Measurements from ENCODE around the gene CTH.
"Not testable (repeated sequence)": the region's sequence is repeated elsewhere in the genome, so short reads cannot be mapped to it uniquely, and the experiment has no call there.

Gene CTH

DNA sequence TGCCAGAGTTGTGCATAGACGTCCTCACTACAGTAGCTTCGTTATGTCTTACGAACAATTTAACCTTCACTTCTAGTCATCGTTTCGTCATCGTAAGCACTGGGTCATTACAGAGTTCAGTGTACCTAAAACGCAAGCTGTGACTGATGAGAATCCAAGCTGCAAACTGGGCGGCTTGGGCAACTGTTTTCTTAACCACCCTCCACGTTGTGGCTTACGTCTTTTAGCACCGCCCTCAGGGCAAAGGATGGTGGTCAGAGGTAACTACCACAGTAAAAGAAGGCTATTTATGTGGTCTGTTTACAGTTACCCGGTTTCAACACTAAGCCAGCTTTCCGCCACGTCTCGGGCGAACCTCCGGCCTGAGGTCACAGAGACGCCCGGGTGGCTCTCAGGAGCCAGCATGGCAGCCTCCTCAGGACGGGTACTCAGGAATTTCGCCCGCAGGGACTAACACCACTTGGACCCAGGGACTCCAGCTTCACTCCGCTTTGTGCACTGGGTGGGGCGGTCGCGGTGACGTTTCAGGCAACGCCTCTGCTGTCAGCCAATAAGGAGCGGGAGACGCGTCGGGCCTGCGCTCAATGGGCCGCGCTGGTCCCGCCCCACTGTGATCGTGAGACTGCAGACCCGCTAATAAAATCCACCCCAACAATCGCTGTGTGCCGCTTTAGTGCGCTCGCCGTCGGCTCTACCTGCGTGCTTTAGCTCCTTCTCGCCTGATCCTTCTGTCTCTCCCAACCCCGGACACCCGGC is at the start of gene CTH:
Gene CTH, plus strand, starts transcription at position 665 of the 756 bp plus-strand sequence. CDS start 148 bp downstream, outside the sequence.
- Mint-ChIP-seq H3K4me3 (peak within 1 kb of the TSS; percentile 97), H3K27me3 (peaks cover 6% of the 10 kb centered on the region), H3K27ac (peak within 1 kb of the TSS; percentile 93), H3K9me3 (no peaks in the 10 kb centered on the region), H3K36me3 (ENCODE audit: low read depth) (peaks cover 4% of the 10 kb centered on the region), H3K4me1 (peaks cover 31% of the 10 kb centered on the region)
- ATAC-seq (peak; percentile 99), DNase-seq (peak; percentile 93)

DNA sequence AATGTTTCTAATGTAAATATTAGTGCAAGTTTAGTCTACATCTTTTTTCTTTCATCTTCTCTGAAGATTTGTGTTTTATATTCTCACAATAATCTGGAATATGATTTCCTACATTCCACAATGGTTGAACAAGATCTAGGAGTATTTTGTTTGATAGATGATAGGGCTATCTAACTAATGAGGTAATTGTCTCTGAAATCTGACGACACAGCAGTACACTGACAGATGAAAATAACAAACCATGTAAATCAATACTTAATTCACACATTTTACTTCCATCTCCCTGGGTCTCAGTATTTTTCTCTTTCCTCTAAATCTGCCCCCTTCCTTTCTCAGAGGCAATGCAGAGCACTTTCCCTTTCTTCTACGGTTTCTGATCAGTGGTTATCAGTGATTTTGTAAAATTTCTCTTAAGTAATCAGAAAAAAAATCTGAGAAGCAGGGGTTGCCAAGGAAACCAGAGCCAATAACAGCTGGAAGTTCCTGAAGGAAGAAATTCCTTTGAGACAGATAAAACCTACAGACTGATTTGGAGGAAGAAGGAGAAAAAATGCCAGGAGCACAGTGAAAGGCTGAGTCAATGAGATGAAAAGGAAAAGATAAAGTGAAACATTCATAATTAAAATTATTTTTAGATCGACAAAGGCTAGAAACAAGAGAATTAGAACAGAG is 49.2 kb upstream of the CTH start:
- ATAC-seq (no peak), DNase-seq (no peak)
- Mint-ChIP-seq H3K4me3 (no peak overlapping the region), H3K9me3 (no peaks in the 10 kb centered on the region), H3K27ac (no peak overlapping the region), H3K4me1 (peaks cover 3% of the 10 kb centered on the region), H3K36me3 (ENCODE audit: low read depth) (peaks cover 4% of the 10 kb centered on the region), H3K27me3 (no peaks in the 10 kb centered on the region)

DNA sequence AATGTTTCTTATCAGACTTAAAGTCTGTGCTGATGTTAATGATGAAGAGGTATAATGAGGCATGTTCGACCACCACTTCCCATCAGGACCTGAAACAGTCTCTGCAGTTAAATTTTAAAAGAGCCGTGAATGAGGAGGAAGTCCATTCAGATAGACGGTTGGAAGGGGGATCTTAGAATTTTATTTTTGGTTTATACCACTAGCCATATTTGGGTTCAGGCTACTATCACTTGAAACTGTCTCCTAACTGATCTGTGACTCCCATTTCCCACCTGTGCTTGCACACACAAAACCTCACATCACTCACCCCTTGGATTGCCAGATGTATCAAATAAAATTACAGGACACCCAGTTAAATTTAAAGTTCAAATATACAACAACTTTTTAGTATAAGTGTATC is 46.6 kb upstream of the CTH start:
- DNase-seq (no peak), ATAC-seq (no peak)
- H3K9me3 Mint-ChIP-seq, result no peaks in the 10 kb centered on the region
- no peak overlapping the region for H3K27ac Mint-ChIP-seq
- H3K36me3 Mint-ChIP-seq (ENCODE audit: low read depth), result no peaks in the 10 kb centered on the region
- H3K27me3 Mint-ChIP-seq, result no peaks in the 10 kb centered on the region
- peaks cover 3% of the 10 kb centered on the region for H3K4me1 Mint-ChIP-seq
- H3K4me3 Mint-ChIP-seq, result no peak overlapping the region

DNA sequence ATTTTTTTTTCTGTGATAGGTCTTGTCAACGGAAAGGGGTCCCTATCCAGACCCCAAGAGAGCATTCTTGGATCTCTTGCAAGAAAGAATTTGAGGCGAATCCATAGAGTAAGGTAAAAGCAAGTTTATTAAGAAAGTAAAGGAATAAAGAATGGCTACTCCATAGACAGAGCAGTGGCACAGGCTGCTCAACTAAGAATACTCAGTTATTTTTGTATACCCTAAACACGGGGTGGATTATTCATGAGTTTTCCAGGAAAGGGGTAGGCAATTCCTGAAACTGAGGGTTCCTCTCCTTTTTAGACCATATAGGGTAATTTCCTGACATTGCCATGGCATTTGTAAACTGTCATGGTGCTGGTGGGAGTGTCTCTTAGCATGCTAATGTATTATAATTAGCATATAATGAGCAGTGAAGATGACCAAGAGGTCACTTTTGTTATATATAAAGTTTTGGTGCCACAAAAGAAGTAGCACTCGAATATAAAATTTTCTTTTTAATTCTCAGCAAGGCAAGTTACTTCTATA is 44.6 kb upstream of the CTH start:
- H3K4me1 Mint-ChIP-seq; H3K9me3 Mint-ChIP-seq; H3K27me3 Mint-ChIP-seq; ATAC-seq; H3K36me3 Mint-ChIP-seq (ENCODE audit: low read depth); H3K27ac Mint-ChIP-seq; H3K4me3 Mint-ChIP-seq; DNase-seq: not testable (repeated sequence)

DNA sequence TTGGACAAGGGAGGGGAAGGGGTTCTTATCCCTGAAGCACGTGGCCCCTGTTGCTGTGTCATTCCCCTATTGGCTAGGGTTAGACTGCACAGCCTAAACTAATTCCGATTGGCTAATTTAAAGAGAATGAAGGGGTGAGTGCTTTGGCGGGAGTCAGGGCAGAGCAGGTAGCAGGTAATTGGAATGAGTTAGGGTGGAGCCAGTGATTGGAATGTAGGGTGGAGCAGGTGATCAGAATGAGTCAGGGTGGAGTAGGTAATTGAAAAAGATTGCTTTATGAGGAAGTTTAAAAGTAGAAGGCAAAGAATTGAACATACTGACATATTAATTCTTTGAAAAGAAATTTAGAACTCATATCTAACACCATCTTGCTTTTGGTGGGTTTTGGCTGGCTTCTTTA is 44.1 kb upstream of the CTH start:
- not testable (repeated sequence) for H3K27me3 Mint-ChIP-seq; DNase-seq; H3K4me1 Mint-ChIP-seq; H3K36me3 Mint-ChIP-seq (ENCODE audit: low read depth); H3K4me3 Mint-ChIP-seq; H3K9me3 Mint-ChIP-seq; H3K27ac Mint-ChIP-seq; ATAC-seq

DNA sequence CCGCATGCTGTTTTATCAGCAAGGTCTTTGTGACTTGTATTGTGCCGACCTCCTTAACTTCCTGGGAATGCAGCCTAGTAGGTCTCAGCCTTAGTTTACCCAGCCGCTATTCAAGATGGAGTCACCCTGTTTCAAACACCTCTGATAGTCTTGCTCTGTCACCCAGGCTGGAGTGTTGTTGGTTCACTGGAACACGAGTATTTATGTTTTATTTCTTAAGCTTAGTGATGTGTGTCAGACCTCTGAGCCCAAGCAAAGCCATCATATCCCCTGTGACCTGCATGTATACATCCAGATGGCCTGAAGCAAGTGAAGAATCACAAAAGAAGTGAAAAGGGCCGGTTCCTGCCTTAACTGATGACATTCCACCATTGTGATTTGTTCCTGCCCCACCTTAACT is 43.7 kb upstream of the CTH start:
- not testable (repeated sequence) for H3K4me1 Mint-ChIP-seq; H3K27ac Mint-ChIP-seq; H3K27me3 Mint-ChIP-seq; H3K9me3 Mint-ChIP-seq; ATAC-seq; DNase-seq; H3K36me3 Mint-ChIP-seq (ENCODE audit: low read depth); H3K4me3 Mint-ChIP-seq

DNA sequence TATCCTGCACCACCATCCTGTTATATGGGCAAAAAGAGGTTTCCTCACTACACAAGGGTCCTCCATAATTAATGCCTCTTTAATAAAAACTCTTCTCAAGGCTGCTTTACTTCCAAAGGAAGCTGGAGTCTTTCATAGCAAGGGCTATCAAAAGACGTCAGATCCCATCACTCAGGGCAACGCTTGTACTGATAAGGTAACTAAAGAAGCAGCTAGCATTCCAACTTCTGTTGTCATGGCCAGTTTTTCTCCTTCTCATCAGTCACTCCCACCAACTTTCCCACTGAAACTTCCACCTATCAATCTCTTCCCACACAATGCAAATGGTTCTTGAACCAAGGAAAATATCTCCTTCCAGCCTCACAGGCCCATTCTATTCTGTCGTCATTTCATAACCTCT is 39.5 kb upstream of the CTH start:
- H3K27me3 Mint-ChIP-seq; H3K27ac Mint-ChIP-seq; H3K4me1 Mint-ChIP-seq; H3K36me3 Mint-ChIP-seq (ENCODE audit: low read depth); H3K4me3 Mint-ChIP-seq; H3K9me3 Mint-ChIP-seq; DNase-seq; ATAC-seq: not testable (repeated sequence)

DNA sequence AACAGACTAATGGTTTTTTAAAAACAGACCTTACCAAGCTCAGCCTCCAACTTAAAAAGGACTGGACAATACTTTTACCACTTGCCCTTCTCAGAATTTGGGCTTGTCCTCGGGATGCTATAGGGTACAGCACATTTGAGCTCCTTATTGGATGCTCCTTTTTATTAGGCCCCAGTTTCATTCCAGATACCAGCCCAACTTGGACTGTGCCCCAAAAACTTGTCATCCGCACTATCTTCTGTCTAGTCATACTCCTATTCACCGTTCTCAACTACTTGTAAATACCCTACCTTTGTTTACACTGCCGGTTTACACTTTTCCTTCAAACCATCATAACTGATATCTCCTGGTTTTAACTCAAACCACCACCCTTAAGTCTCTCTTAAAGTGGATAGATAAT is 38.6 kb upstream of the CTH start:
- H3K36me3 Mint-ChIP-seq (ENCODE audit: low read depth), result no peaks in the 10 kb centered on the region
- no peak for DNase-seq
- H3K27me3 Mint-ChIP-seq, result no peaks in the 10 kb centered on the region
- no peak overlapping the region for H3K4me3 Mint-ChIP-seq
- no peaks in the 10 kb centered on the region for H3K4me1 Mint-ChIP-seq
- no peak overlapping the region for H3K27ac Mint-ChIP-seq
- no peaks in the 10 kb centered on the region for H3K9me3 Mint-ChIP-seq
- no peak for ATAC-seq

DNA sequence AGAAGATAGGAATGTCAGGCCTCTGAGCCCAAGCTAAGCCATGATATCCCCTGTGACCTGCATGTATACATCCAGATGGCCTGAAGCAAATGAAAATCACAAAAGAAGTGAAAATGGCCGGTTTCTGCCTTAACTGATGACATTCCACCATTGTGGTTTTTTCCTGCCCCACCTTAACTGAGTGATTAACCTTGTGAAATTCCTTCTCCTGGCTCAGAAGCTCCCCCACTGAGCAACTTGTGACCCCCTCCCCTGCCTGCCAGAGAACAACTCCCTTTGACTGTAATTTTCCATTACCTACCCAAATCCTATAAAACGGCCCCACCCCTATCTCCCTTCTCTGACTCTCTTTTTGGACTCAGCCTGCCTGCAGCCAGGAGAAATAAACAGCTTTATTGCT is 37.5 kb upstream of the CTH start:
- not testable (repeated sequence) for H3K4me3 Mint-ChIP-seq; H3K27ac Mint-ChIP-seq; H3K4me1 Mint-ChIP-seq; H3K36me3 Mint-ChIP-seq (ENCODE audit: low read depth); DNase-seq; ATAC-seq; H3K9me3 Mint-ChIP-seq; H3K27me3 Mint-ChIP-seq

DNA sequence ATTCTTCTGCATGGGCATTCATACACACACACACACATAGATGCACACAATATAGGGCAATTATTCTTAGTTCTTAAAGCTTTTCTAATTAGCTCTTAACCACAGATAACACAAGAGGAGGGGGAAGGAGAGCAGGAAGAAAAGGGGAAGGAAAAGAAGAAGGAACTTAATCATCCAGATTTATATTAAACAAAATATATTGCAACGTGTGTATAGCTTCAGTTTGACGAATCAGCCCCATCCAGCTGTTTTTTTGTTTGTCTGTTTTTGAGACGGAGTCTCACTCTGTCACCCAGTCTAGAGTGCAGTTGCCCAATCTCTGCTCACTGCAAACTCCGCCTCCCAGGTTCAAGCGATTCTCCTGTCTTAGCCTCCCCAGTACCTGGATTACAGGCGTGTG is 34.9 kb upstream of the CTH start:
- DNase-seq (no peak), ATAC-seq (no peak)
- no peak overlapping the region for H3K4me3 Mint-ChIP-seq
- no peaks in the 10 kb centered on the region for H3K27me3 Mint-ChIP-seq
- no peaks in the 10 kb centered on the region for H3K4me1 Mint-ChIP-seq
- no peak overlapping the region for H3K27ac Mint-ChIP-seq
- no peaks in the 10 kb centered on the region for H3K36me3 Mint-ChIP-seq (ENCODE audit: low read depth)
- no peaks in the 10 kb centered on the region for H3K9me3 Mint-ChIP-seq

DNA sequence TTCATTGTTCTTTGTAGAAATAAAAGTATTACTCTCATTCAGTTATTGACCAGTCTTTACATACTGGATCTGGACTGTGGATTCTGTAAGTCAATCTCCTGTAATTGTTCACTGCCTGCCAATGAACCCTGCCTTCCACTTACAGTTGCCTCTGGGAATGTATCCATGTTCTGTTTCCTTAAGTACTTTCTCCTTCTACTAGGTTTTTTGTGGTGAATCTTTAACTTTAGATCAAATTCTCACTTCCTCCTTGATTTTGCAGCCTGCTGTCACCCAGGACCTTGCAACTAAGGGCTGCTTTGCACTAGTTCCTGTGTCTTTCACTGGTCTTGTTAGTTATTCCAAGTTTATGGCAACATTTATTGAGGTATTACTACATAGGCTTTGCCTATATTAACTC is 28.4 kb upstream of the CTH start:
- H3K9me3 Mint-ChIP-seq, result no peaks in the 10 kb centered on the region
- no peak overlapping the region for H3K4me3 Mint-ChIP-seq
- ATAC-seq (no peak), DNase-seq (no peak)
- H3K27ac Mint-ChIP-seq, result no peak overlapping the region
- H3K27me3 Mint-ChIP-seq, result peaks cover 3% of the 10 kb centered on the region
- H3K4me1 Mint-ChIP-seq, result no peaks in the 10 kb centered on the region
- H3K36me3 Mint-ChIP-seq (ENCODE audit: low read depth), result no peaks in the 10 kb centered on the region

DNA sequence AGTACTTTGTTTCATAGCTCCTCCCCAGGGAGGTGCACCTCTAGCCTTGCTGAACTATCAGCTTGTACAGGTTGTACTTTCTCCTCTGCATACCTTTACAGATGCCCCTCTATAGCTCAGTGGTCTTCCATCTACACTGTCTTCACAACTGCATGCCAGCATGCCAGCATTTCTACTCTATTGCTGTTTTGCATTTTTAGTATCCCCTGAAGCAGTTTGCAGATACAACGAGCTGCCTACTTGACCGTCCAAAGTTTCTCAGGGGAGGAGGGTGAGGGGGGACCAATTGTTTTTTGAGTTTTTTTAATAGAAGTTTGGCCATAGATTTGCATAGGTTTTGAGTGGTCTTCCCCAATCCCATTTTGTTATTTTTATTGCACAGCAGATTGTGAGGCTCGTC is 27.6 kb upstream of the CTH start:
- Mint-ChIP-seq H3K4me3 (no peak overlapping the region), H3K27ac (no peak overlapping the region), H3K27me3 (peaks cover 3% of the 10 kb centered on the region), H3K9me3 (no peaks in the 10 kb centered on the region), H3K4me1 (no peaks in the 10 kb centered on the region), H3K36me3 (ENCODE audit: low read depth) (no peaks in the 10 kb centered on the region)
- DNase-seq, result no peak
- ATAC-seq, result no peak

DNA sequence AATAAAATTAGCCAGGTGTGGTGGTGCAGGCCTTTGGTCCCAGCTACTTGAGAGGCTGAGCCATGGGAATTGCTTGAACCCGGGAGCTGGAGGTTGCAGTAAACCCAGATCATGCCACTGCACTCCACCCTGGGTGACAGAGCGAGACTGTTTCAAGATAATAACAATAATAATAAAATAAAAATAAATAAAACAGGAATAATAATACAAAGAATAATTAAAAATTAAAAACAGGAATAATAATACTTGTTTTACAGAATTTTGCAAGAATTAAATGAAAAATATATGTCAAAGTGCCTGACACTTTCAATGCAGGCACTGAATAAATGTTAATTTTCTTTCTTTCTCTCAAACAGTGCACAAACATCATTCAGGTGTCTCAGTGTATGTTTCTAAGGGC is 26.5 kb upstream of the CTH start:
- ATAC-seq (no peak), DNase-seq (no peak)
- H3K27ac Mint-ChIP-seq, result no peak overlapping the region
- H3K4me1 Mint-ChIP-seq, result no peaks in the 10 kb centered on the region
- no peaks in the 10 kb centered on the region for H3K9me3 Mint-ChIP-seq
- no peaks in the 10 kb centered on the region for H3K36me3 Mint-ChIP-seq (ENCODE audit: low read depth)
- H3K4me3 Mint-ChIP-seq, result no peak overlapping the region
- peaks cover 8% of the 10 kb centered on the region for H3K27me3 Mint-ChIP-seq

DNA sequence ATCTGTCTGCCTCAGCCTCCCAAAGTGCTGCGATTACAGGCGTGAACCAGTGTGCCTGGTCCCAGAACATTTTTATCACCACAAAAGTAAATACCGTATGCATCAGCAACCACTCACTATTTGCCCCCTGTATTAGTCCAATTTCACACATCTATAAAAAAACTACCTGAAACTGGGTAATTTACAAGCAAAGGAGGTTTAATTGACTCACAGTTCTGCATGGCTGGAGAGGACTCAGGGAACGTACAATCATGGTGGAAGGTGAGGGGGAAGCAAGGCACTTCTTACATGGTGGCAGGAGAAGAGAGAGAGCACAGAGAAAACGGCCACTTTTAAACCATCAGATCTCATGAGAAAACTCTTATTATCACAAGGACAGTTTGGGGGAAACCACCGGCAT is 25.6 kb upstream of the CTH start:
- Mint-ChIP-seq H3K4me1 (no peaks in the 10 kb centered on the region), H3K9me3 (no peaks in the 10 kb centered on the region), H3K4me3 (no peak overlapping the region), H3K36me3 (ENCODE audit: low read depth) (no peaks in the 10 kb centered on the region), H3K27ac (no peak overlapping the region), H3K27me3 (peaks cover 8% of the 10 kb centered on the region)
- DNase-seq (no peak), ATAC-seq (no peak)

DNA sequence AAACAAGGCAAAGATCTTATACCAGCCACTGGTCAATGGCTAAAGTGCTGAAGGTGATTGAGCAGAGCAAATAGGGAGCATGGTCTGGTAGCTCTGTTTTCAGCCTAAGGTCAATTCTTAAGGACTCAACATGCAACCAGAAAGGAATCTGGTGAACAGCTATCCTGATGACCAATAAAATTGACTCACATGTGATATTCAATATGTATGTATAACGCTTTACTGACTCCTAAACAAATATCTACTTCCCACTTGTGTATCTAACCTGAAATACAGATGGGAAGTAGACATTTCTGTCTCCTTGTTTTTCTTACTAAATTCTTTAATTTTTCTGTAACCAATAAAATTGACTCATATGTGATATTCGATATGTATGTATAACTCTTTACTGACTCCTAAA is 24.9 kb upstream of the CTH start:
- no peak overlapping the region for H3K4me3 Mint-ChIP-seq
- H3K9me3 Mint-ChIP-seq, result no peaks in the 10 kb centered on the region
- H3K27ac Mint-ChIP-seq, result no peak overlapping the region
- no peaks in the 10 kb centered on the region for H3K4me1 Mint-ChIP-seq
- no peak for DNase-seq
- no peak for ATAC-seq
- H3K36me3 Mint-ChIP-seq (ENCODE audit: low read depth), result no peaks in the 10 kb centered on the region
- peaks cover 8% of the 10 kb centered on the region for H3K27me3 Mint-ChIP-seq
